Measurements from ENCODE around the gene DMD. TPM values are rescaled to one million over a fixed set of nuclear protein-coding genes. Genes with fewer than 3 reads are reported as not detected.

DMD gene
- total RNA-seq, 1 experiment from 2014 or later = 19.3 TPM

- intact Hi-C loops (cut with micrococcal nuclease) = no loop called here
- H3K27ac Mint-ChIP-seq (ENCODE audit: low read depth, unreplicated experiment) = no peak overlapping the region
- H3K4me1 Mint-ChIP-seq (ENCODE audit: insufficient read depth, unreplicated experiment) = peaks cover 5% of the 10 kb centered on the region
- no peak for DNase-seq (ENCODE audit: unreplicated experiment)
- H3K36me3 Mint-ChIP-seq (ENCODE audit: insufficient read depth, unreplicated experiment) = no peaks in the 10 kb centered on the region
- no TSS peak for BruUV-seq (replicated peaks)
- no peak overlapping the region for H3K4me3 Mint-ChIP-seq (ENCODE audit: unreplicated experiment)
- peaks cover 11% of the 10 kb centered on the region for H3K27me3 Mint-ChIP-seq (ENCODE audit: insufficient read depth, unreplicated experiment)
- no peaks in the 10 kb centered on the region for H3K9me3 Mint-ChIP-seq (ENCODE audit: unreplicated experiment)
- CTCF ChIA-PET = interaction anchor here (0.6 to 0.7 kb wide), 2 partner anchors 8 to 191 kb away, joined by 3 read pairs; no protein-coding TSS in a partner anchor
- no peak for TF ChIP-seq CTCF (IDR thresholded peaks at IDR 0.05; ENCODE audit: unreplicated experiment)
- POLR2A ChIA-PET = interaction anchor here (0.7 kb wide), 1 partner anchor 17 kb away, joined by 3 read pairs; no protein-coding TSS in a partner anchor
Observed at GRCh38 chrX:31227250-31227649, 1984.1 kb downstream of the DMD start.

GRCh38 chrX:31225819-31226218 is 1985.5 kb downstream of the DMD start:
- DNase-seq (ENCODE audit: unreplicated experiment) = no peak
- TF ChIP-seq CTCF (IDR thresholded peaks at IDR 0.05; ENCODE audit: unreplicated experiment) = no peak
- POLR2A ChIA-PET = interaction anchor here (0.8 to 5.9 kb wide), 2 partner anchors 26 to 40 kb away, joined by 3 to 38 read pairs; no protein-coding TSS in a partner anchor

GRCh38 chrX:31224381-31225012 is 1986.9 kb downstream of the DMD start:
- POLR2A ChIA-PET = interaction anchor here (0.7 to 5.9 kb wide), 6 partner anchors 29 to 45 kb away, joined by 3 to 38 read pairs (median 10); no protein-coding TSS in a partner anchor
- intact Hi-C loops (cut with micrococcal nuclease) = no loop called here
- Mint-ChIP-seq H3K27ac (ENCODE audit: low read depth, unreplicated experiment) (peak overlapping the region; percentile 74), H3K4me3 (ENCODE audit: unreplicated experiment) (peak overlapping the region; percentile 32), H3K36me3 (ENCODE audit: insufficient read depth, unreplicated experiment) (no peaks in the 10 kb centered on the region), H3K9me3 (ENCODE audit: unreplicated experiment) (no peaks in the 10 kb centered on the region), H3K4me1 (ENCODE audit: insufficient read depth, unreplicated experiment) (peaks cover 5% of the 10 kb centered on the region), H3K27me3 (ENCODE audit: insufficient read depth, unreplicated experiment) (peaks cover 11% of the 10 kb centered on the region)
- DNase-seq (ENCODE audit: unreplicated experiment) = no peak
- CTCF ChIA-PET = interaction anchor here (0.9 to 2.6 kb wide), 4 partner anchors 11 to 186 kb away, joined by 3 to 20 read pairs (median 6); no protein-coding TSS in a partner anchor
- no TSS peak for BruUV-seq (replicated peaks)
- TF ChIP-seq CTCF (IDR thresholded peaks at IDR 0.05; ENCODE audit: unreplicated experiment) = no peak

More at GRCh38 chrX:31225819-31226218, 1985.5 kb downstream of the DMD start:
- peaks cover 11% of the 10 kb centered on the region for H3K27me3 Mint-ChIP-seq (ENCODE audit: insufficient read depth, unreplicated experiment)
- no peak overlapping the region for H3K4me3 Mint-ChIP-seq (ENCODE audit: unreplicated experiment)
- peaks cover 5% of the 10 kb centered on the region for H3K4me1 Mint-ChIP-seq (ENCODE audit: insufficient read depth, unreplicated experiment)
- no peaks in the 10 kb centered on the region for H3K36me3 Mint-ChIP-seq (ENCODE audit: insufficient read depth, unreplicated experiment)
- CTCF ChIA-PET = interaction anchor here (0.6 to 1.0 kb wide), 3 partner anchors 12 to 274 kb away, joined by 3 to 4 read pairs (median 3); no protein-coding TSS in a partner anchor
- H3K27ac Mint-ChIP-seq (ENCODE audit: low read depth, unreplicated experiment) = no peak overlapping the region
- no TSS peak for BruUV-seq (replicated peaks)
- H3K9me3 Mint-ChIP-seq (ENCODE audit: unreplicated experiment) = no peaks in the 10 kb centered on the region
- intact Hi-C loops (cut with micrococcal nuclease) = no loop called here

GRCh38 chrX:31223817-31224216 is 1987.5 kb downstream of the DMD start:
- no peaks in the 10 kb centered on the region for H3K9me3 Mint-ChIP-seq (ENCODE audit: unreplicated experiment)
- ChIA-PET CTCF (interaction anchor here (0.6 to 2.6 kb wide), 3 partner anchors 10 to 186 kb away, joined by 3 to 20 read pairs (median 7); no protein-coding TSS in a partner anchor), POLR2A (interaction anchor here (0.7 to 5.9 kb wide), 9 partner anchors 20 to 108 kb away, joined by 3 to 38 read pairs (median 5); no protein-coding TSS in a partner anchor)
- peak overlapping the region; percentile 74 for H3K27ac Mint-ChIP-seq (ENCODE audit: low read depth, unreplicated experiment)
- H3K4me1 Mint-ChIP-seq (ENCODE audit: insufficient read depth, unreplicated experiment) = peaks cover 5% of the 10 kb centered on the region
- peaks cover 11% of the 10 kb centered on the region for H3K27me3 Mint-ChIP-seq (ENCODE audit: insufficient read depth, unreplicated experiment)
- H3K36me3 Mint-ChIP-seq (ENCODE audit: insufficient read depth, unreplicated experiment) = no peaks in the 10 kb centered on the region
- intact Hi-C loops (cut with micrococcal nuclease) = no loop called here
- H3K4me3 Mint-ChIP-seq (ENCODE audit: unreplicated experiment) = peak overlapping the region; percentile 32
- BruUV-seq (replicated peaks) = no TSS peak
- TF ChIP-seq CTCF (IDR thresholded peaks at IDR 0.05; ENCODE audit: unreplicated experiment) = no peak
- peak; percentile 75 for DNase-seq (ENCODE audit: unreplicated experiment)

Measured in MCF 10A (cell line).